Gastrocnemius medialis (tissue), 4 donors: ENCODE measurements around the gene C3orf52. TPM values are rescaled to one million over a fixed set of nuclear protein-coding genes. Genes with fewer than 3 reads are reported as not detected.

Experiments
- ATAC-seq, 2 donors: fragments of 150-250 bp; one replicate each; pipeline ENCODE4 v1.9.1; 2016
- DNase-seq, 2 donors: peaks; one replicate each; pipeline ENCODE4 v3.0.0-alpha.2; 2019
- H3K27ac ChIP-seq, 4 donors: fragments of 200-600 bp; sonication (generic); 1 replicate in 1 of 4; 2 replicates in 3 of 4; pipeline ENCODE4 v1.5.1; 2016 to 2018; ENCODE audit warnings: mild to moderate bottlenecking in 2 of 4, moderate library complexity in 1 of 4
- H3K27me3 ChIP-seq, 3 donors: fragments of 200-600 bp; sonication (generic) in 2 of 3; 1 replicate in 1 of 3; 2 replicates in 2 of 3; pipeline versions ENCODE4 v1.5.1 to v1.6.0; 2016 to 2019; ENCODE audit warnings: mild to moderate bottlenecking in 1 of 3, moderate library complexity in 1 of 3
- H3K36me3 ChIP-seq, 2 donors: fragments of 200-600 bp; sonication (generic) in 1 of 2; one replicate each; pipeline ENCODE4 v1.5.1; 2017 to 2018
- H3K4me1 ChIP-seq, 2 donors: fragments of 200-600 bp; sonication (generic) in 1 of 2; one replicate each; pipeline ENCODE4 v1.5.1; 2016 to 2017; ENCODE audit warnings: mild to moderate bottlenecking in 2 of 2
- H3K4me3 ChIP-seq, 4 donors: fragments of 200-600 bp; sonication (generic) in 3 of 4; 1 replicate in 1 of 4; 2 replicates in 3 of 4; pipeline ENCODE4 v1.5.1; 2016 to 2019; ENCODE audit warnings: mild to moderate bottlenecking in 2 of 4
- H3K9me3 ChIP-seq, 3 donors: fragments of 200-600 bp; sonication (generic) in 2 of 3; 1 replicate in 1 of 3; 2 replicates in 2 of 3; pipeline ENCODE4 v1.5.1; 2016 to 2019
- POLR2A ChIP-seq, 2 donors: fragments of 450-650 bp; IDR thresholded peaks; one replicate each; pipeline ENCODE4 v1.6.1; 2017; ENCODE audit warnings: antibody characterized with exemption in 2 of 2, mild to moderate bottlenecking in 2 of 2, moderate library complexity in 2 of 2
- in situ Hi-C, 4 donors: fragments of 200-750 bp; cut with MboI; loops; one replicate each; pipeline versions ENCODE4 v1.15.0 to v1.8.0; 2017; ENCODE audit warnings: low sequenced_read_pairs in 4 of 4
- intact Hi-C: fragments of 100-400 bp; cut with DNase I; formaldehyde crosslinking; loops from one replicate; pipeline ENCODE4 v1.15.1; 2023; ENCODE audit warnings: low total_unique reads
- total RNA-seq, 4 donors: library from RNA; depleted of rRNA; stranded (reverse); fragments of >200 nt; gene quantifications; one replicate each; pipeline versions ENCODE4 v1.1.0 to v1.2.3, GENCODE V29; 2016
- TF ChIP-seq, protein P1 (sequence below), 5 experiments: fragments of 450-650 bp in 3 of 5; fragments of 200-600 bp in 2 of 5; sonication (generic) in 2 of 5; IDR thresholded peaks in 4 of 5; conservative IDR thresholded peaks in 1 of 5; 1 replicate in 4 of 5; 2 replicates in 1 of 5; pipeline ENCODE4 v1.5.1; 2016 to 2019; ENCODE audit warnings: antibody characterized with exemption in 5 of 5, mild to moderate bottlenecking in 3 of 5, moderate library complexity in 3 of 5

The C3orf52 gene
- total RNA-seq, 4 donors from 2014 or later, result 0.39 to 1.1 (median 0.82) TPM

DNA sequence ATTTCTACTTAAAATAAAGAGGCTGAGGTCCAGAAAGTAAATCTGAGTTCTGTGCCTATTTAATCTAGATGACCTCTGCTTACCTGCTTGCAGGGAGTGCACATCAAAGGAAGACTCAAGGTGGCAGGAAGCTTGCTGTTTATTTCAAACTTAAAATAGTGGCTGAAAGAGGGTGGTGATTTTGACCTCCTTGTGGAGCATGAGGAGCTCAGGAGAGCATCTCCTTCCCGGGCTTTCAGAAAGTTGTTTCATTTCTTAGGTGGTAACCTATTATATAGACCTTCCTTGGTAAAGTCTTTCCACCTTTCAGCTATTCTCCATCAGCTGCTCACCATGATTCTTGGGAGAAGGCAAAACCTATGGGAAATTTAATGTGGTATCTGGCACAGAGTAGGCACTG is 46.4 kb downstream of the C3orf52 start:
- Histone ChIP-seq H3K4me1 (no peaks in the 10 kb centered on the region), H3K9me3 (no peaks in the 10 kb centered on the region), H3K4me3 (no peak overlapping the region), H3K36me3 (no peaks in the 10 kb centered on the region), H3K27me3 (no peaks in the 10 kb centered on the region), H3K27ac (no peak overlapping the region)
- no peak for ATAC-seq
- in situ Hi-C loops (loop anchor here in 1 of 4 donors (25.0 kb wide), 1 partner anchor 380 kb away; no protein-coding TSS in a partner anchor), intact Hi-C loops (no loop called here)
- DNase-seq, result no peak
- TF ChIP-seq, protein P1, sequence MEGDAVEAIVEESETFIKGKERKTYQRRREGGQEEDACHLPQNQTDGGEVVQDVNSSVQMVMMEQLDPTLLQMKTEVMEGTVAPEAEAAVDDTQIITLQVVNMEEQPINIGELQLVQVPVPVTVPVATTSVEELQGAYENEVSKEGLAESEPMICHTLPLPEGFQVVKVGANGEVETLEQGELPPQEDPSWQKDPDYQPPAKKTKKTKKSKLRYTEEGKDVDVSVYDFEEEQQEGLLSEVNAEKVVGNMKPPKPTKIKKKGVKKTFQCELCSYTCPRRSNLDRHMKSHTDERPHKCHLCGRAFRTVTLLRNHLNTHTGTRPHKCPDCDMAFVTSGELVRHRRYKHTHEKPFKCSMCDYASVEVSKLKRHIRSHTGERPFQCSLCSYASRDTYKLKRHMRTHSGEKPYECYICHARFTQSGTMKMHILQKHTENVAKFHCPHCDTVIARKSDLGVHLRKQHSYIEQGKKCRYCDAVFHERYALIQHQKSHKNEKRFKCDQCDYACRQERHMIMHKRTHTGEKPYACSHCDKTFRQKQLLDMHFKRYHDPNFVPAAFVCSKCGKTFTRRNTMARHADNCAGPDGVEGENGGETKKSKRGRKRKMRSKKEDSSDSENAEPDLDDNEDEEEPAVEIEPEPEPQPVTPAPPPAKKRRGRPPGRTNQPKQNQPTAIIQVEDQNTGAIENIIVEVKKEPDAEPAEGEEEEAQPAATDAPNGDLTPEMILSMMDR (IDR thresholded peaks at IDR 0.05 in 4 of 5, conservative IDR thresholded peaks at IDR 0.05 in 1 of 5), result no peak
- TF ChIP-seq POLR2A (IDR thresholded peaks at IDR 0.05), result no peak

DNA sequence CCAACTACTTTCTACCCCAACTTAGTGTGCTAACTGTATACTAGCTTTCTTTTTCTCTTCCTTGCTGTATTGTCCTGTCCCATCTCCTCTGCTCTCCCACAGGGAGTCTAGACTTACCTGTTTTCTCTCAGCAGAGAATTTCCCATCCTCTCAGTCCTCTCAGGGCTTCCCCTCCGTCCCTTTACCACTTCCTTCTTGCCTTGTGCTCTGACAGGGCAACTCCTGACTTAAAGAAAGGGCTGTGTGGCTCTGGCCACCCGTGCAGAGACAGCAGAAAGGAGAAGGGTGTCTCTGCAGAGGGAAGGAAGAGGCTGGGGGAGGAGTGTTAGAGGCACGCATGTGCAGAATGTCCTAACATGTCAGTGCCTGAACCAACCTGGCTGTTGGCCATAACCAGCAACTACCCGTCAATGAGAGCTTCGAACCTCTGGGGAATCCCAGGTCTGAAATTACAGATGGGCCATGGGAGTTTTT is 46.8 kb downstream of the C3orf52 start, which contains the start of gene GCSAM:
Gene GCSAM (minus strand): TSS at position 274 of the 474 bp plus-strand sequence. CDS start 128 bp downstream, at position 146.
- Histone ChIP-seq H3K4me3 (no peak within 1 kb of the TSS), H3K27ac (no peak within 1 kb of the TSS), H3K9me3 (no peaks in the 10 kb centered on the region), H3K36me3 (no peaks in the 10 kb centered on the region), H3K4me1 (no peaks in the 10 kb centered on the region), H3K27me3 (no peaks in the 10 kb centered on the region)
- ATAC-seq (no peak), DNase-seq (peak; percentile 19 to 35)
- TF ChIP-seq, protein P1 (IDR thresholded peaks at IDR 0.05 in 4 of 5, conservative IDR thresholded peaks at IDR 0.05 in 1 of 5), result no peak
- TF ChIP-seq POLR2A (IDR thresholded peaks at IDR 0.05), result no peak
- in situ Hi-C loops, result loop anchor here in 1 of 4 donors (25.0 kb wide), 1 partner anchor 379 kb away; no protein-coding TSS in a partner anchor
- intact Hi-C loops, result no loop called here

DNA sequence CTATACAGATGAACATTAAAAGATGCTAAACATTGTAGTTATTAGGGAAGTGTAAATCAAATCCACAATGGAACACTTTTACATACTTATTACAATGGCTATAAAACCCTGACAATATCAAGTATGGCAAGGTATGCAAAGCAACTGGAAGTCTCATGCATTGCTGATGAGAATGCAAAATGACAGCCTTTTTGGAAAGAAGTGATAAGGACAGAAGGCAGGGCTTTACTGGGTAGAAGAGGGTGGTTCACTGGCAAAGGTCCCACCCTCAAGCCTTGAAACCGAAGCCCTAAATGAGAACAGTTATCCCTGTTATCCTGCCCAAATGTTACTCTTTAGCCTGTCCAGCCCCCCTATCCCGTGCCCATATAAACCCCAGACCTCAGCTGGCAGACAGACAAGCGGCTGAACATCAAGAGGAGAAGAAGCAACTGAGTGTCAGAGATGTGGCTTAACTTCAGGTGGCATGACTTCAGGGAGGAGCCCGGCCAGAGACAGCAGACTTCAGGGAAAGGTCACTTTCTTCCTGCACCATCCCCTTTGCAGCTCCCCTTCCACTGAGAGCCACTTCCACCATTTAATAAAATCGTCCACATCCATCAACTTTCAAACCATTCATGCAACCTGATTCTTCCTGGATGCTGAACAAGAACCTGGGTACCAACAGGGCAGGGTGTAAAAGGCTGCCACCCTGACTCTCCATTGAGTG is 47.6 kb downstream of the C3orf52 start:
- intact Hi-C loops (no loop called here), in situ Hi-C loops (loop anchor here in 1 of 4 donors (25.0 kb wide), 1 partner anchor 379 kb away; no protein-coding TSS in a partner anchor)
- no peaks in the 10 kb centered on the region for H3K36me3 ChIP-seq
- no peak for ATAC-seq
- H3K4me3 ChIP-seq, result no peak overlapping the region
- no peaks in the 10 kb centered on the region for H3K4me1 ChIP-seq
- TF ChIP-seq, protein P1 (IDR thresholded peaks at IDR 0.05 in 4 of 5, conservative IDR thresholded peaks at IDR 0.05 in 1 of 5), result no peak
- TF ChIP-seq POLR2A (IDR thresholded peaks at IDR 0.05), result no peak
- DNase-seq, result no peak
- no peak overlapping the region for H3K27ac ChIP-seq
- H3K27me3 ChIP-seq, result no peaks in the 10 kb centered on the region
- no peaks in the 10 kb centered on the region for H3K9me3 ChIP-seq

DNA sequence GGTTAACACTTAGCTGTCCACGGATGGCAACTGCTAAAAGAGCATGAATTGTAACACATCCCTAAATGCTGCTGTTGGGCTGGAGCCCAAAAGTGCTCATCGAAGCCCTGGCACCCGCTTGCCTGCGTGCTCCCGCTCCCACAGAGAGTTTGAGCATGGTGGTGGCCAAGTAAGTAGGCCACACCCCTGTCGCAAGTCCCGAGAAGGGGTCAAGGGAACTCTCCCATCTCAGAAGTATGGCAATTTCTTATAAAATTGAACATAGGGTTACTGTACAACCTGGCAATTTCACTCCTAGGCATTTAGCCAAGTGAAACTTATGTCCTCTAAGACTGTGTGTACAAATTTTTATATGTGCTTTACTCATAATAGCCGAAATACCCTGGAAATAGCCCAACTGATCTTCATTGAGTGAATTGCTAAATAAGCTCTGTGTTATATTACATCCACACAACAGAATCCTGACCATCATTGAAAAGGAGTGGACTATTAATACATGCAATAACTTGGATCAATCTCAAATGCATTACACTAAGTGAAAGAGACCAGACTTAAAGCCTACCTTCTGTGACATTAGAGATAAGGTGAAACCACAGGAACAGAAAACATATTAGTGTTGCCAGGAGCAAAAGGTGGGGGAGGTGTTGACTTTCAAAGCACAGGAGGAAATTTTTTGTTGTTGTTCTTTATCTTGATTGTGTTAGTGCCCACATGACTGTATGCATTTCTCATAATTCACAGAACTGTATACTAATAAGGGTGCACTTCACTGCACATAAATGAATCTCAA is 48.3 kb downstream of the C3orf52 start:
- in situ Hi-C loops (loop anchor here in 1 of 4 donors (25.0 kb wide), 1 partner anchor 378 kb away; no protein-coding TSS in a partner anchor), intact Hi-C loops (no loop called here)
- H3K27me3 ChIP-seq, result no peaks in the 10 kb centered on the region
- no peak for TF ChIP-seq POLR2A (IDR thresholded peaks at IDR 0.05)
- H3K4me1 ChIP-seq, result no peaks in the 10 kb centered on the region
- H3K9me3 ChIP-seq, result no peaks in the 10 kb centered on the region
- no peak for DNase-seq
- no peak for ATAC-seq
- no peak overlapping the region for H3K4me3 ChIP-seq
- no peak overlapping the region for H3K27ac ChIP-seq
- H3K36me3 ChIP-seq, result no peaks in the 10 kb centered on the region

DNA sequence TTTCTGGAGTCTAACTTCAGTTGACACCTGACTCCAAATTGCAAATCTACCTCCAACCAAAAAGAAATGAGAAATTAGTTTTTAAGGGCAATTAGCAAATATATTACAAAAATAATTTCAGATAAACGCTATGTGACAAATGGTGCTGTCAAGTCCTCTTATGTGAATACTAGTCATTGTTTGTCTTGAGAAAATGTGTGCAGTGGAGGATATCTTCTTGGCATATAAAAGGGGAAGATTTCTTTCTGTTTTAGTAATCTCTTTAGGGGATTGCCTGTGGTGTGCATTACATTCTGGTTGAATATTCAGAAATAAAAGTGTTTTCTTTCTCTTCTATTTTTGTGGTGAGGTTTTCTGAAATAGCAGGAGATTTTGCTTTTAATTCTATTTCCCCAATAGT is 49.9 kb downstream of the C3orf52 start:
- H3K36me3 ChIP-seq, result no peaks in the 10 kb centered on the region
- no peak overlapping the region for H3K27ac ChIP-seq
- DNase-seq (no peak), ATAC-seq (no peak)
- in situ Hi-C loops (loop anchor here in 1 of 4 donors (25.0 kb wide), 1 partner anchor 376 kb away; no protein-coding TSS in a partner anchor), intact Hi-C loops (no loop called here)
- no peaks in the 10 kb centered on the region for H3K4me1 ChIP-seq
- no peaks in the 10 kb centered on the region for H3K27me3 ChIP-seq
- H3K9me3 ChIP-seq, result no peaks in the 10 kb centered on the region
- no peak overlapping the region for H3K4me3 ChIP-seq
- no peak for TF ChIP-seq POLR2A (IDR thresholded peaks at IDR 0.05)
- TF ChIP-seq, protein P1 (IDR thresholded peaks at IDR 0.05 in 4 of 5, conservative IDR thresholded peaks at IDR 0.05 in 1 of 5), result no peak
